ENCODE measurements around the gene MYLK. TPM values are rescaled to one million over a fixed set of nuclear protein-coding genes. Genes with fewer than 3 reads are reported as not detected.
"Not testable (repeated sequence)": the region's sequence is repeated elsewhere in the genome, so short reads cannot be mapped to it uniquely, and the experiment has no call there.

The MYLK gene, protein sequence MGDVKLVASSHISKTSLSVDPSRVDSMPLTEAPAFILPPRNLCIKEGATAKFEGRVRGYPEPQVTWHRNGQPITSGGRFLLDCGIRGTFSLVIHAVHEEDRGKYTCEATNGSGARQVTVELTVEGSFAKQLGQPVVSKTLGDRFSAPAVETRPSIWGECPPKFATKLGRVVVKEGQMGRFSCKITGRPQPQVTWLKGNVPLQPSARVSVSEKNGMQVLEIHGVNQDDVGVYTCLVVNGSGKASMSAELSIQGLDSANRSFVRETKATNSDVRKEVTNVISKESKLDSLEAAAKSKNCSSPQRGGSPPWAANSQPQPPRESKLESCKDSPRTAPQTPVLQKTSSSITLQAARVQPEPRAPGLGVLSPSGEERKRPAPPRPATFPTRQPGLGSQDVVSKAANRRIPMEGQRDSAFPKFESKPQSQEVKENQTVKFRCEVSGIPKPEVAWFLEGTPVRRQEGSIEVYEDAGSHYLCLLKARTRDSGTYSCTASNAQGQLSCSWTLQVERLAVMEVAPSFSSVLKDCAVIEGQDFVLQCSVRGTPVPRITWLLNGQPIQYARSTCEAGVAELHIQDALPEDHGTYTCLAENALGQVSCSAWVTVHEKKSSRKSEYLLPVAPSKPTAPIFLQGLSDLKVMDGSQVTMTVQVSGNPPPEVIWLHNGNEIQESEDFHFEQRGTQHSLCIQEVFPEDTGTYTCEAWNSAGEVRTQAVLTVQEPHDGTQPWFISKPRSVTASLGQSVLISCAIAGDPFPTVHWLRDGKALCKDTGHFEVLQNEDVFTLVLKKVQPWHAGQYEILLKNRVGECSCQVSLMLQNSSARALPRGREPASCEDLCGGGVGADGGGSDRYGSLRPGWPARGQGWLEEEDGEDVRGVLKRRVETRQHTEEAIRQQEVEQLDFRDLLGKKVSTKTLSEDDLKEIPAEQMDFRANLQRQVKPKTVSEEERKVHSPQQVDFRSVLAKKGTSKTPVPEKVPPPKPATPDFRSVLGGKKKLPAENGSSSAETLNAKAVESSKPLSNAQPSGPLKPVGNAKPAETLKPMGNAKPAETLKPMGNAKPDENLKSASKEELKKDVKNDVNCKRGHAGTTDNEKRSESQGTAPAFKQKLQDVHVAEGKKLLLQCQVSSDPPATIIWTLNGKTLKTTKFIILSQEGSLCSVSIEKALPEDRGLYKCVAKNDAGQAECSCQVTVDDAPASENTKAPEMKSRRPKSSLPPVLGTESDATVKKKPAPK (N-terminal part only)
- total RNA-seq, result 28.3 and 46.2 TPM in 2 replicates
- 145 TPM for polyA plus RNA-seq (2012)

DNA sequence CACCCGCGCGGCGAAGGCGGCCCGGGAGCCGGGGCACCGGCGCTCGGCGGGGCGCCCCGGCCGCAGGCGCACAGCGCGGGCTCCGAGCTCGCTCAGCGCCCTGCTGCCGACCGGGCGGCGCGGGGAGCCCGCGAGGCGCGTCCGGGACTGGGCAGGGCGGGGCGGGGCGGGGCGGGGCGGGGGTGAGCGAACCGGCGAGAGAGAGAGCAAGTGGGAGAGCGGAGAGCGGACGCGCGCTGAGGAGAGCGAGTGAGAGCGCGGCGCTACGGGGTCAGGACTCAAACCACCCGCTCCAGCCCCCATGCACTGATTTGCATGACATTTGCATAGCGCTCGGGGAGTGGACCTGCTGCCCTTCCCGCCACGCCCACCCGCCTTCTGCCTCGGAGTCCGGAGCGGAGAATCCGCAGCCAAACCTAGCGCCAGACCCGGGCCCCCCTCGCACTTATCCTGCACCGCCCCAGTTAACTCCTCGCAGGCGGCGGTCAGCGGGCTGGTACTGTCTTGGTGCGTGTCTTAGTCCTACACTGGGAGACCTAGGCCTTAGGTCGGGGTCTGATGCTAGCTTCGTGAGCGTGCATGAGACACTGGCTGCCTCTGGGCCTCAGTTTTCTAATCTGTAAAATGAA, at the start of gene MYLK:
Gene MYLK, minus strand, starts transcription at position 130 of the 629 bp plus-strand sequence. CDS start 90,491 bp downstream, outside the sequence.
- peak; percentile 95 for DNase-seq (ENCODE audit: low read depth)

- DNase-seq (ENCODE audit: low read depth), result no peak
Measured at GRCh38 chr3:123930445-123930844, 46.3 kb upstream of the MYLK start.

DNA sequence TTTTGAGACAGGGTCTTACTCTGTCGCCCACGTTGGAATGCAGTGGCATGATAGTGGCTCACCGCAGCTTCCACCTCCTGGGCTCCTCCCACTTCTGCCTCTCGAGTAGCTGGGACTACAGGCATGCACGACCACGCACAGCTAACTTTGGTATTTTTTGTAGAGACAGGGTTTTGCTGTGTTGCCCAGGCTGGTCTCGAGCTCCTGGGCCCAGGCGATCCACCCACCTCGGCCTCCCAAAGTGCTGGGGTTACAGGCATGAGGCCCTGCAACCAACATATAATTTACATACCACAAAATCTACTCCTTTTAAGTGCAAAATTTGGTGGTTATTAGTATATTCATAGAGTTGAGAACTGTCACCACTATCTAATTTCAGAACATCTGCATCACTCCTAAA, 45.2 kb upstream of the MYLK start:
- DNase-seq (ENCODE audit: low read depth), result no peak

- no peak for DNase-seq (ENCODE audit: low read depth)
Measured at GRCh38 chr3:123926396-123926795, 42.3 kb upstream of the MYLK start.

DNA sequence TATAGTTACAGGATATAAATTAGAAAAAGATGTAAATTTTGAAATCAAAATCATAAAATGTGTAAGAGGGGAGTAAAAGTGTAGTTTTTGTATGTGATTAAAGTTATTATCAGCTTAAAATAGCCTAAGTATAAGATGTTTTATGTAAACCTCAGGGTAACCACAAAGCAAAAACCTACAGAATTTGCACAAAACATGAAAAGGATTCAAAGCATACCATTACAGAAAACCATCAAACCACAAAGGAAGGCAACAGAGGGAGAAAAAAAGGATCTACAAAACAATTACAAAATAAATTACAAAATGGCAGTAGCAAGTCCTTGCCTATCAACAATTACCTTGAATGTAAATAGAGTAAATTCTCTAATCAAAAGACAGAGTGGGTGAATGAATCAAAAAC, 36.7 kb upstream of the MYLK start:
- no peak for DNase-seq (ENCODE audit: low read depth)

DNA sequence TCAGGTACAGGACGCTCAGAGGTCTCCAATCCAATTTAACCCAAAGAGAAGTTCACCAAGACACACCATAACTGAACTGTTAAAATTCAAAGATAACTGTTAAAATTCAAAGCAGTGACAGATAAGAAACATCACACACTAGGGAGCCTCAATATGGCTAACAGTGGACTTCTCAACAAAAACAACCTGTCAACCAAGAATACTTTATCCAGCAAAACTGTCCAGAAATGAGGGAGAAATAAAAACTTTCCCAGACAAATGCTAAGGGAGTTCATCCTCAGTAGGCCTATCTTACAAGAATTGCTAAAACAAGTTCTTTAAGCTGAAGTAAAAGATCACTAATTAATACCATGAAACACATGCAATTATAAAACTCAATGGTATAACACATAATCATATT, 36.3 kb upstream of the MYLK start:
- DNase-seq (ENCODE audit: low read depth), result no peak

GRCh38 chr3:123919353-123919752, 35.2 kb upstream of the MYLK start:
- no peak for DNase-seq (ENCODE audit: low read depth)

GRCh38 chr3:123914829-123915228, 30.7 kb upstream of the MYLK start:
- no peak for DNase-seq (ENCODE audit: low read depth)

GRCh38 chr3:123909785-123910184, 25.7 kb upstream of the MYLK start:
- no peak for DNase-seq (ENCODE audit: low read depth)

DNA sequence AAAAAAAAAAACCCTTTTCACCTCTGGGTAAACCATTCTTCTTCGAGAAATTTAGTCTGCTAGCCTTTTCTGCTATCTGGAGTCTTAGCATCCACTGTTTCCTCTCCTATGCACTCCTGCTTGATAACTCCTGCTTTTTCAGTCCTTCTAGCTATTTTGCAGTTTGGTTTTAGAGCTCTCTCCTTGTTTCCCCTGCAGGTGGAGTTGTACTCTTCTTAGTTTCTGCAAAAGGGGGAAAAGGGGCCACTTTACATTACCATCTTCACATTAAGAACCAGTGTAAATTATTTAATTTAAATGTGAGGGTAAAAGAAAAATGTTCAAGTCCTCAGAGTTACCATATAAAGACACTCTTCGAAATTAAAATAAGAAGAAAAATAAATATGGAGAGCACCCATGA, 23.6 kb upstream of the MYLK start:
- DNase-seq (ENCODE audit: low read depth), result no peak

- no peak for DNase-seq (ENCODE audit: low read depth)
Measured at GRCh38 chr3:123899300-123899865, 15.3 kb upstream of the MYLK start.

- DNase-seq (ENCODE audit: low read depth), result no peak
Measured at GRCh38 chr3:123893012-123893411, 8.9 kb upstream of the MYLK start.

- no peak for DNase-seq (ENCODE audit: low read depth)
Measured at GRCh38 chr3:123892195-123892594, 8.1 kb upstream of the MYLK start.

- not testable (repeated sequence) for DNase-seq (ENCODE audit: low read depth)
Measured at GRCh38 chr3:123890991-123891390, 6.9 kb upstream of the MYLK start.

GRCh38 chr3:123890162-123890561, 6.0 kb upstream of the MYLK start:
- not testable (repeated sequence) for DNase-seq (ENCODE audit: low read depth)

DNA sequence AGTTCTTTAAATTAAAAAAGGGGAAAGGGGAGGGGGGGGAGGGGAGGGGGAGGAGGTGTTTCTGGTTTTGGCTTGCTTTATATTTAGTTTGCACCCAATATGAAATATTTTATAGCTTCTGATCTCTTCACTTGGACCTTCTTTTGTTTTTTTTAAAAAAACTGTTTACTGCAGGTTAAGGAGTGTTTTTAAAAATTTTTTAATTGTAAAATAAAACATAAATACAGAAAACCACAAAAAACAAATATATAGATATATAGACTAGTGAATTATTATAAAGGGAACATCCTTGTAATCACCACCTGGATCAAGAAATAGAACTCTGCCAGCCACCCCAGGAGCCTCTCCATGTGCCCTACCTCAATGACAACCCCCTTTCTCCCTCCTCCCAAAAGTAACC, 861 bp upstream of the MYLK start:
- no peak for DNase-seq (ENCODE audit: low read depth)

- peak; percentile 13 for DNase-seq (ENCODE audit: low read depth)
Measured at GRCh38 chr3:123883701-123884202, 380 bp downstream of the MYLK start.

DNA sequence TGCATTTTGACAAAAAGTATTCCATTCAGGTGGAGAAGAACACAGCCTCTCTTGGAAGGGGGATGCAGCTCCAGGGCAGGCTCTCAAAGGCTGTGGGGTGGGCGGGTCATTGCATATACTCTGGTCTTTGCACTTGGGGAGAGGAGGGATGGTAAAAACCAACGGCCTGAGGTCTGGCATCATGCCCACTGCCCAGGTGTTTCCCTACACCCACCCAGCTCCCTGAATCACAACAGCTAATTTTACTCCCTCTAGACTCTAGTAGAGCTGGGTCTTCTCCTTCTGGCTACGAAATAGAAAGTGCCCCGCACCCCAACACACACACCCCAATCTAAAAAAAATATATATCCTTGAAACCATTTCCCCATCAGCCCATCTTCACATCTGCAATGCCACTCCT, 1.0 kb downstream of the MYLK start:
- DNase-seq (ENCODE audit: low read depth), result peak; percentile 15

GRCh38 chr3:123881771-123882170, 2.4 kb downstream of the MYLK start:
- DNase-seq (ENCODE audit: low read depth), result no peak

GRCh38 chr3:123880998-123881561, 3.1 kb downstream of the MYLK start:
- peak; percentile 55 for DNase-seq (ENCODE audit: low read depth)
